ENCODE data around the gene WDTC1.

The WDTC1 gene

DNA sequence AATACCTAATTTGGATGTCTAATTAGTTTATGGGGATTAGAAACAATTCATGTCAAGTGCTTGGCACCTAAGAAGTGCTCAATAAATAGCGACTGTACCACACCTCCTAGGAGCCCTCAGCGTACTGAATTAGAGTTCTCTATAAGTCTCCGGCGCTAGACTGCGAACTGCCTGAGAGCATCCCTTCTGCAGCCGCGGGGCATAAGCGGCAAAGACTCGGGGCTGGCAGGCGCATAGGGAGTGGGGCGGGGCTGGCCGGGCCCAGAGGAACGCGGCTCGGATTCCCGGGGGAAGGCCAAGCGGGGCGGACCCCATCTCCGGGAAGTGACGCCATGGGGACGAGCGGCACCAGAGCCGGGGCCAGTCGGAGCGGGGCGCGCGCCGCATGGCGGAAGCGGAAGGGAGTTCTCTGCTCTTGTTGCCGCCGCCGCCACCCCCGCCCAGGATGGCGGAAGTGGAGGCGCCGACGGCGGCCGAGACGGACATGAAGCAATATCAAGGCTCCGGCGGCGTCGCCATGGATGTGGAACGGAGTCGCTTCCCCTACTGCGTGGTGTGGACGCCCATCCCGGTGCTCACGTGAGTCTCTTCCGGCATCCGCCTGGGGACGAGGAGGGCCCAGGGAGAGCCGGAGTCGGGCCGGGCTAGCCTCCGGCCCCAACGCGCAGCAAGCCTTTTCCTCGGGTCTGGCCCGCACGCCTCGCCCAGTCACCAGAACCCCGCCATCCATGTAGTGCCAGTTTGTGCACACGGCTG is 87.6 kb downstream of the WDTC1 start, which contains the start of gene TMEM222:
Gene TMEM222 (plus strand): TSS at position 351 of the 756 bp plus-strand sequence. CDS start 35 bp downstream, at position 386.
- Histone ChIP-seq H3K4me3 (ENCODE audit: low read length) (peak within 1 kb of the TSS; percentile 98), H3K27ac (ENCODE audit: low read depth, low read length) (peak within 1 kb of the TSS; percentile 89), H3K36me3 (ENCODE audit: insufficient read depth, low read length) (peaks cover 28% of the 10 kb centered on the region), H3K9ac (ENCODE audit: low read depth, low read length) (peak within 1 kb of the TSS; percentile 96), H3K4me1 (ENCODE audit: insufficient read depth, low read length) (peaks cover 11% of the 10 kb centered on the region), H3K27me3 (ENCODE audit: insufficient read depth, low read length) (no peaks in the 10 kb centered on the region), H3K9me3 (ENCODE audit: insufficient read depth, low read depth, low read length) (no peaks in the 10 kb centered on the region)
- under 1% methylated on average over 67 of the region's 67 CpGs for WGBS

DNA sequence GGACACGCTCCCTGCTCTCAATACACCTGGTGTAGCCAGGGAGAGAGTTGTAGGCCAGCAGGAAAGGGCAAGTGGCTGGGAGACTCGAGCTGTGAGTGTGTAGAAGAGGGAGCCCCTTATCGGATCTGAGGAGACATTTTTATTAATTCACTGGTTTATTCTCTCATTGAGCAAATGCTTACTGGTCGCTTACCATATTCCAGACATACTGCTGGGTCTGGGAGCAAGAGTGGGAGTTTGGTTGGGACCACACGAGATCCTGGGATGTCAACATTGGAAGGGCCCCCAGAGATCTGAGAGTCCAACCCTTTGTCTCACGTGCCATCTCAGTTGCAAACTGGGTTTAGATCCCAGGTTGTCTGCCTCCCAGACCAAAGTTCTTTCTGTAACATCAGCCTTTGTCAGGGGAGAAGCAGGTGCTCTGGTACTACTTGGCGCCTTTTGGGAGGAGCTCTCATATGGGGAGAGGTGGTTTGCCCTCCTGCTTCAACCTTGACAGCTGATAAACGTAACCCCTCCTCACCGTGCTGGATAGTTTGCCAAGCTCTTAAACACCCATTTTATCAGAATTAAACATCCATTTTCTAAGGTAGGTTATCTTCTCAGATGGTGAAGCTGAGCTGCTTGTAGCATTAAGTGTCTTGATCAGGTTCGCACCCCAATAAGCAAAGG is 88.3 kb downstream of the WDTC1 start:
- Histone ChIP-seq H3K4me3 (ENCODE audit: low read length) (peak overlapping the region; percentile 98), H3K9me3 (ENCODE audit: insufficient read depth, low read depth, low read length) (no peaks in the 10 kb centered on the region), H3K27ac (ENCODE audit: low read depth, low read length) (peak overlapping the region; percentile 89), H3K9ac (ENCODE audit: low read depth, low read length) (peak overlapping the region; percentile 96), H3K36me3 (ENCODE audit: insufficient read depth, low read length) (peaks cover 29% of the 10 kb centered on the region), H3K27me3 (ENCODE audit: insufficient read depth, low read length) (no peaks in the 10 kb centered on the region), H3K4me1 (ENCODE audit: insufficient read depth, low read length) (peaks cover 11% of the 10 kb centered on the region)
- WGBS: 19% methylated on average over 8 of the region's 10 CpGs

DNA sequence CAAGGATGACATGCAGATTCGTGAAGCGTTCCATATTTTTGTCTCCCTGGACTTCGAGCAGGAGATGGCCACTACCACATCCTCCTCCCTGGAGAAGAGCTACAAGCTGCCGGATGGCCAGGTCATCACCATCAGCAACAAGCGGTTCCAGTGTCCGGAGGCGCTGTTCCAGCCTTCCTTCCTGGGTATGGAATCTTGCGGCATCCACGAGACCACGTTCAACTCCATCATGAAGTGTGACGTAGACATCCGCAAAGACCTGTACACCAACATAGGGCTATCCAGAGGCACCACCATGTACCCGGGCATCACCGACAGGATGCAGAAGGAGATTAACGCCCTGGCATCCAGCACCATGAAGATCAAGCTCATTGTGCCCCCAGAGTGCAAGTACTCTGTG is 90.9 kb downstream of the WDTC1 start:
- peaks cover 43% of the 10 kb centered on the region for H3K36me3 ChIP-seq (ENCODE audit: insufficient read depth, low read length)
- H3K27ac ChIP-seq (ENCODE audit: low read depth, low read length): no peak overlapping the region
- H3K27me3 ChIP-seq (ENCODE audit: insufficient read depth, low read length): no peaks in the 10 kb centered on the region
- no peak overlapping the region for H3K4me3 ChIP-seq (ENCODE audit: low read length)
- no peak overlapping the region for H3K9ac ChIP-seq (ENCODE audit: low read depth, low read length)
- 96% methylated on average over 15 of the region's 15 CpGs for WGBS
- H3K9me3 ChIP-seq (ENCODE audit: insufficient read depth, low read depth, low read length): no peaks in the 10 kb centered on the region
- peaks cover 11% of the 10 kb centered on the region for H3K4me1 ChIP-seq (ENCODE audit: insufficient read depth, low read length)

DNA sequence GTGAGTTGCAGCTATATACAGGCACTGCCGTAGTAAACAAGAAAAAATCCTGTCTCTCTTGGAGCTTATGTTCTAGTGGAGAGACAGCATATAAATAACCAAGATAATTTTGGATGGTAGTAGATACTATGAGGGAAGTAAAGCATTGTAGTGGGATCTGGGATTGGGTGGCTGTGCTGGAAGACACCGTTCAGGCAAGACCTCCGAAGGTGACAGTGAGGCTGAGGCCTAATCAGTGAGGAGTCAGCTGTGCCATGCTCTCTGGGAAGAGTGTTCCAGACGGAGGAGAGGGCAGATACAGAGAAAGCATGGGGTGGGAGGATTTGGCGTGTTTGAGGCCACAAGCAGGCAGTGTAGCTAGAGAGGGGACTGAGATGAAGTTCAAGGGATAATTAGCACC is 93.5 kb downstream of the WDTC1 start:
- WGBS: 93% methylated on average over 5 of the region's 5 CpGs
- Histone ChIP-seq H3K9ac (ENCODE audit: low read depth, low read length) (no peak overlapping the region), H3K4me1 (ENCODE audit: insufficient read depth, low read length) (peaks cover 7% of the 10 kb centered on the region), H3K4me3 (ENCODE audit: low read length) (no peak overlapping the region), H3K9me3 (ENCODE audit: insufficient read depth, low read depth, low read length) (no peaks in the 10 kb centered on the region), H3K27me3 (ENCODE audit: insufficient read depth, low read length) (no peaks in the 10 kb centered on the region), H3K27ac (ENCODE audit: low read depth, low read length) (no peak overlapping the region), H3K36me3 (ENCODE audit: insufficient read depth, low read length) (peaks cover 62% of the 10 kb centered on the region)

DNA sequence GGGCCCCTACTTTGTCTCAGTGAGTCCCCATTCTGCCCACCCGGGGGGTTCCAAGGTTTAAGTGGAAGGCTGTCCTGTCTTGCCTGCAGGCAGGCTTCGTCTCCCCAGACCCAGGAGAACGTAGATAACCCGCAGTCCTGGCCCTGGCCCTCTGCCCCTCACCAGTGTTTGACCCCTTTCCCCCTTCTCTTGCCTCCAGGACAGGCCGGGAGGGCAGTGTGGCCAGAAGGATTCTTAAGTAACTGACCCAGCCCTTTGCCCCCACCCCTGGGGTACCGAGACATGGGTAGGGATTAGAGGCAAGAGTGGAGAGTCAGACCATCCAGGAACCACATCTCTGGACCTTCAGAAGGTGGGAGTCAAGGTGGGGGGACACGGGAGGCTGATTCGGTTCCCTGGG is 96.4 kb downstream of the WDTC1 start:
- WGBS: 93% methylated on average over 8 of the region's 8 CpGs
- Histone ChIP-seq H3K4me3 (ENCODE audit: low read length) (no peak overlapping the region), H3K36me3 (ENCODE audit: insufficient read depth, low read length) (peaks cover 73% of the 10 kb centered on the region), H3K9ac (ENCODE audit: low read depth, low read length) (no peak overlapping the region), H3K9me3 (ENCODE audit: insufficient read depth, low read depth, low read length) (no peaks in the 10 kb centered on the region), H3K27me3 (ENCODE audit: insufficient read depth, low read length) (no peaks in the 10 kb centered on the region), H3K27ac (ENCODE audit: low read depth, low read length) (no peak overlapping the region), H3K4me1 (ENCODE audit: insufficient read depth, low read length) (no peaks in the 10 kb centered on the region)

DNA sequence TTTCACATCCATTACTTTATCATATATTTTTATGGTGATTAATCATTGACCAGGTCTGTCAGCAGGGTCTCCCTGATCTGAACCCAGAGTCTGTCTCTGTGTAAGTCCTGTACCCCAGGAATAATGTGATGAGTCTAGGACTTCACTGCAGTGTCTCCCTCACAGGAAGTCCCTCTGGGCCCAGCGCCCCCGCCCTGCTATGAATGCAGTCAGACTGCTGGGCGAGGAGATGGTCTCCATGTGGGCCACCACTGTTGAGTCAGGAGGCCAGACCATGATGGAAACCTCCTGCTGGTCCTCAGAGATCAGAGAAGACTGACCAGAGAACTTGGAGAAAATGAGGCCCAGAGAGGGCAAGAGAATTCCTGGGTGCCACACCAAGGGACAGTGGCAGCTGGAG is 97.0 kb downstream of the WDTC1 start:
- Histone ChIP-seq H3K36me3 (ENCODE audit: insufficient read depth, low read length) (peaks cover 70% of the 10 kb centered on the region), H3K9me3 (ENCODE audit: insufficient read depth, low read depth, low read length) (no peaks in the 10 kb centered on the region), H3K4me3 (ENCODE audit: low read length) (no peak overlapping the region), H3K9ac (ENCODE audit: low read depth, low read length) (no peak overlapping the region), H3K27ac (ENCODE audit: low read depth, low read length) (no peak overlapping the region), H3K4me1 (ENCODE audit: insufficient read depth, low read length) (no peaks in the 10 kb centered on the region), H3K27me3 (ENCODE audit: insufficient read depth, low read length) (no peaks in the 10 kb centered on the region)
- WGBS: 94% methylated on average over 3 of the region's 3 CpGs

DNA sequence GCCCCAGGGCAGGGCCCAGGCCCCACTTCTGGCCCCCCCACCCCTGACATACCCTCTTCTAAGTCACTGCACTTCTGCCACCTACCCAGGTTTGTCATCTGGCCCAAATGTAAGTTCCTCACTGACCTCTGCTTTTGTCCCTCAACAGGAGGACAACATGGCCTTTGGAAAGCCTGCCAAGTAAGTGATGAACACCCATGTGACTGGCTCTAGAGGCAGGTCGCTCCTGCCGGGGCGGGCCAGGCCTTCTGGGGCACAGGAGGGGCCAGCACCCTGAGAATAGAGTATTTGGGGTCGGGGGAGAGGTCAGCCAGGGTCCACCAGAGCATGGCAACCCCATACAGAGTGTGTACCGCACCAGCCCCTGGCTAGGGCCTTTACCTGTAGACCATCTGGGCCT is 97.5 kb downstream of the WDTC1 start:
- no peaks in the 10 kb centered on the region for H3K9me3 ChIP-seq (ENCODE audit: insufficient read depth, low read depth, low read length)
- H3K27me3 ChIP-seq (ENCODE audit: insufficient read depth, low read length): no peaks in the 10 kb centered on the region
- no peaks in the 10 kb centered on the region for H3K4me1 ChIP-seq (ENCODE audit: insufficient read depth, low read length)
- H3K4me3 ChIP-seq (ENCODE audit: low read length): no peak overlapping the region
- no peak overlapping the region for H3K9ac ChIP-seq (ENCODE audit: low read depth, low read length)
- WGBS: 93% methylated on average over 5 of the region's 5 CpGs
- H3K27ac ChIP-seq (ENCODE audit: low read depth, low read length): no peak overlapping the region
- peaks cover 65% of the 10 kb centered on the region for H3K36me3 ChIP-seq (ENCODE audit: insufficient read depth, low read length)

DNA sequence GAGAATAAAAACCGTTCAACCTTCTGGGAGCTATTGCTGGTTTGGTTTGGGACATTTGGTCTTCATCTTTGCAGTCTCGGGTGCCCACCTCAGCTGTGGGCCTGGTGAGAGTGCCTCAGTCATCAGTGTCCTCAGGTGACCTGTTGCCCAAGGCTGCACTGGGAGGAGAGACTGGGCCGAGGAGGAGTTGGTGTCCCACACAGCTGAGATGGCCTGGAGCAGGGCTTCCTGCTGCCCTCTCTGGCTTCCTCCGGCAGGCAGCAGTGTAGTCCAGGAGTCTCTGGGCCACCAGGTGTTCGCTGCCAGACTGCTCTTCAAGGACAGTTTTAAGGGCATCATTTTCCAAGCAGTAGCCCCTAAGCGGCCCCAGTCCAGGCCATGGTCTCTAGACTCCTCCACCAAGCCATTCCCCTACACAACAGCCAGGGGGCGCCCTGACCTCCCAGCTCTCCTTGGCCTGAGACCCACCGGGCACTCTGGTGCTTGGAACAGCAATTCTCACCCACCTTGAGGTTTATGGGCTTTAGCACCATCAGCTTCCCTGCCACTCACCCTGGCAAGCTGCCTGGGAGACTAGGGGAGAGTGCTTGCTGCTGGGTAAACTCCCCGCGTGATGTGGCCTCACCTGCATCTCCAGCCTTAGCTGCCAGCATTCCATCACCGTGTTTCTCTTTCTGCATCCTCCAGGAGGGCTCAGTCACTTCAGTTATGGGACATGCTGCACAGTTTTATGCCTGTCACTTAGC is 98.3 kb downstream of the WDTC1 start:
- Histone ChIP-seq H3K27ac (ENCODE audit: low read depth, low read length) (no peak overlapping the region), H3K27me3 (ENCODE audit: insufficient read depth, low read length) (no peaks in the 10 kb centered on the region), H3K9me3 (ENCODE audit: insufficient read depth, low read depth, low read length) (no peaks in the 10 kb centered on the region), H3K36me3 (ENCODE audit: insufficient read depth, low read length) (peaks cover 62% of the 10 kb centered on the region), H3K4me1 (ENCODE audit: insufficient read depth, low read length) (no peaks in the 10 kb centered on the region), H3K4me3 (ENCODE audit: low read length) (no peak overlapping the region), H3K9ac (ENCODE audit: low read depth, low read length) (no peak overlapping the region)
- WGBS: 75% methylated on average over 11 of the region's 11 CpGs

DNA sequence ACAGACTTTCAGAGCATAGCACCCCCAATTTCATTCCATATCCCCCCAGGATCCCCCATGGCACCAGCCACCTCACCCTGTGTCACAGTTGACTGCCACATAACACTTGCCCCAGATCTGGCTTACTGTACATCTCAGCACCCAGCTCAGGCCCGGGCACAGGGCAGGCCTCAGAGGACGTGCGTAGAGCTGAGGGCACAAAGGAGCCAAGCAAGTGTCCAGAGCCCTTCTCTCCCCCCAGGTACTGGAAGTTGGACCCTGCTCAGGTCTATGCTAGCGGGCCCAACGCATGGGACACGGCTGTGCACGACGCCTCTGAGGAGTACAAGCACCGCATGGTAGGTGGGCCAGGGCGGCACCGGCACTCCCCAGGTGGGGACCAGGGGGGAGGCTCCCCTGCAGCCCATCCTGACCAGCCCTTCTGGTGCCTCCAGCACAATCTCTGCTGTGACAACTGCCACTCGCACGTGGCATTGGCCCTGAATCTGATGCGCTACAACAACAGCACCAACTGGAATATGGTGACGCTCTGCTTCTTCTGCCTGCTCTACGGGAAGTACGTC is 99.4 kb downstream of the WDTC1 start:
- Histone ChIP-seq H3K4me3 (ENCODE audit: low read length) (no peak overlapping the region), H3K36me3 (ENCODE audit: insufficient read depth, low read length) (peaks cover 52% of the 10 kb centered on the region), H3K27ac (ENCODE audit: low read depth, low read length) (no peak overlapping the region), H3K9me3 (ENCODE audit: insufficient read depth, low read depth, low read length) (no peaks in the 10 kb centered on the region), H3K4me1 (ENCODE audit: insufficient read depth, low read length) (no peaks in the 10 kb centered on the region), H3K9ac (ENCODE audit: low read depth, low read length) (no peak overlapping the region), H3K27me3 (ENCODE audit: insufficient read depth, low read length) (no peaks in the 10 kb centered on the region)
- WGBS: 96% methylated on average over 17 of the region's 17 CpGs

DNA sequence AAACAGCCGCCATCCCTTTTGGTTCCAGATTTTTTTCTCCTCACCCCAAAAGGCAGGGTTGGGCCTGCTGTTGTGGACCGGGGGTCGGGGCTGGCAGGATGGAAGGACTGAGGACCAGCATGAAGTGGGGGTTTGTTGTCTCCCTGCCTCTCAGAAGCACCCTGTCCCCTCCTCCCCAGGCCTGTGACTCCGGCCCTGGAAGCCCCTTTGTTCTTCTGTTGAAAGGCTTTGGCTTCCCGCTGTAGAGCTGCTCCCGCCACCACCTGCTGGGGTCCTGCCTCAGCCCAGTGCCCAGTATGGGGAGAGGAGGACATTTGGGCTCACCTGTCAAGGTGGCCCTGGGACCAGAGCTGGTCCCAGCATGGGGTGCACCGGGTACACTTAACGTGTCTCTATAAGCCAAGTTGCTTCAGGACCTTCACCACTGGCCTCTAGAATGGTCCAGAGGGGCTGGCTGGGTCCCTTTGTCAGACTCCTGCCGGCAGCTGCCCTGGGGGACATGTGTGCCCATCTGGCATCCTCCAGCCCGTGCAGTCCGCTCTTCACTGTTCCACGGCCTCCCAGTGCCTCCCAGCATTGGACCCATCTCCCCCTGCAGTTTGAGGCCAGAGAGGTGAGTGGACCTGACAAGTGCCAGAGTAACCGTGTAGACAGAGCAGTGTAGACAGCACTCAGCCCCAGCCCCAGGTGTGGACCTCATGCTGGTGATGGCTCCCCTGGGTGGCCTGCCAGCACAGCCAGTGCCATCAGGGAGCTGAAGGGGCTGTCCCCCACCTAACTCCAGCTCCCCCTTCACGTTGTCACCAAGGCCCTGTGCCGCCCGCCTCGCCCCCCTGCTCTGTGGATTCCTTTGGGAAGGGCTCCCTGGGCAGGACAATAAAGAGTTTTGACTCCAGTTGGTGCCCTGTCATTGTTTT is 101.3 kb downstream of the WDTC1 start:
- WGBS: 93% methylated on average over 17 of the region's 17 CpGs
- no peaks in the 10 kb centered on the region for H3K27me3 ChIP-seq (ENCODE audit: insufficient read depth, low read length)
- H3K9ac ChIP-seq (ENCODE audit: low read depth, low read length): no peak overlapping the region
- no peaks in the 10 kb centered on the region for H3K9me3 ChIP-seq (ENCODE audit: insufficient read depth, low read depth, low read length)
- no peak overlapping the region for H3K27ac ChIP-seq (ENCODE audit: low read depth, low read length)
- H3K36me3 ChIP-seq (ENCODE audit: insufficient read depth, low read length): peaks cover 46% of the 10 kb centered on the region
- H3K4me3 ChIP-seq (ENCODE audit: low read length): no peak overlapping the region
- H3K4me1 ChIP-seq (ENCODE audit: insufficient read depth, low read length): peaks cover 3% of the 10 kb centered on the region; the same call in 1 of the 2 replicates

All from HUES64 (cell line).